Suprapubic skin (tissue), 4 donors: ENCODE results near the gene TOP1.

ENCODE experiments used
- CTCF ChIP-seq, 2 donors: fragments of 200-600 bp in 1 of 2; fragments of 450-650 bp in 1 of 2; sonication (generic) in 1 of 2; IDR thresholded peaks; one replicate each; pipeline ENCODE4 v1.5.1; 2016 to 2019; ENCODE audit warnings: antibody characterized with exemption in 2 of 2, mild to moderate bottlenecking in 1 of 2, moderate library complexity in 1 of 2
- POLR2A ChIP-seq, 2 donors: fragments of 450-650 bp; IDR thresholded peaks; one replicate each; pipeline ENCODE4 v1.6.1; 2017; ENCODE audit warnings: antibody characterized with exemption in 2 of 2, mild to moderate bottlenecking in 2 of 2, moderate library complexity in 2 of 2
- POLR2AphosphoS5 ChIP-seq, 3 donors: sonication (generic); formaldehyde crosslinking; IDR thresholded peaks; one replicate each; pipeline ENCODE4 v1.6.1; 2017; ENCODE audit warnings: antibody characterized with exemption in 3 of 3

- no peak for TF ChIP-seq POLR2AphosphoS5 (IDR thresholded peaks at IDR 0.05)
- TF ChIP-seq POLR2A (IDR thresholded peaks at IDR 0.05) = no peak
- TF ChIP-seq CTCF (IDR thresholded peaks at IDR 0.05) = no peak
Observed at GRCh38 chr20:41057999-41058673, 29.5 kb downstream of the TOP1 start.
